GM18861 (cell line): Measurements from ENCODE around the gene EEF1G.
A peak's percentile ranks its signal among the peaks of the same experiment; 100 is the strongest.
"Not testable (repeated sequence)": the region's sequence is repeated elsewhere in the genome, so short reads cannot be mapped to it uniquely, and the experiment has no call there.

Experiments
- ATAC-seq: cut with Tn5 transposase; IDR thresholded peaks from one replicate; pipeline ENCODE4 v1.9.1; 2021; ENCODE audit not compliant: unreplicated experiment

Gene EEF1G

DNA sequence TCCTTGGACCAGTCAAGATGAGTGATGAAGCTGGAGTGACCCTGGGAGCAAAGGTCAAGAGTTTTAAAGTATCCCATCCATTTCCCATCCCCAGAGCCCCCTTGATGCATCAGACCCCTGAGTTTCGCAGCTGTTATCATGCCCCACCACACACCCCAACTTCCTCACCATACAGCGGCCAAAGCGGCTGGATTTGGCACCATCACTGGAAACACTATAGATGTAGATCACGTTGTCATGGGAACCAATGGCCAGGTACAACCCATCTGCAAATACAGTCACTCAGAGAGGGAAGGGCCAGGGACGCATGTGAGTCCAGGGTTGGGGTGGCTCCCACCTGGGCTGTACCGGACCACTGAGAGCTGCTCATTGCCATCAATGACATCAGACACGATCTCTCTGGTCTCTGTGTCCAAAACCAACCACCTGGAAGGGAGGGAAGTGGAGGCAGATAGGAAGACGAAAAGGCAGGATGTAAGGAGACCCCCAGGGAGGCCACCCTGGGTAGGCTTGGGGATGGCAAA lies 30.1 kb upstream of the EEF1G start:
- no peak for ATAC-seq

DNA sequence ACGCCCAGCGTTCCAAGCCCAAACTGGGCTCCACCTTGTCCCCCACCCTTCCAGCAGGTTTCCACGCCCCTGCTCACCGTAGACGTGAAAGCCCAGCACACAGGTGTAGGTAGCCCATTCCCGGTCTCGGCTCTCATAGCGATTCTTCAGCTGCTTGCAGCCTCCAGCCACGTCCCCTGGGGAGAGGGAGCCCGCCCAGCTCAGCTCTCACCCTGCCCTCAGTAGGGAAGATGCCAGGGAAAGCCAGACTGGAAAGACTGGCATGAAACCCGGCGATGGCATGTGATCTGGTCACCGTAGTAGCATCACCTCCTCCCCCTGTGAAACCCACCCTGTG lies 29.3 kb upstream of the EEF1G start:
- no peak for ATAC-seq

DNA sequence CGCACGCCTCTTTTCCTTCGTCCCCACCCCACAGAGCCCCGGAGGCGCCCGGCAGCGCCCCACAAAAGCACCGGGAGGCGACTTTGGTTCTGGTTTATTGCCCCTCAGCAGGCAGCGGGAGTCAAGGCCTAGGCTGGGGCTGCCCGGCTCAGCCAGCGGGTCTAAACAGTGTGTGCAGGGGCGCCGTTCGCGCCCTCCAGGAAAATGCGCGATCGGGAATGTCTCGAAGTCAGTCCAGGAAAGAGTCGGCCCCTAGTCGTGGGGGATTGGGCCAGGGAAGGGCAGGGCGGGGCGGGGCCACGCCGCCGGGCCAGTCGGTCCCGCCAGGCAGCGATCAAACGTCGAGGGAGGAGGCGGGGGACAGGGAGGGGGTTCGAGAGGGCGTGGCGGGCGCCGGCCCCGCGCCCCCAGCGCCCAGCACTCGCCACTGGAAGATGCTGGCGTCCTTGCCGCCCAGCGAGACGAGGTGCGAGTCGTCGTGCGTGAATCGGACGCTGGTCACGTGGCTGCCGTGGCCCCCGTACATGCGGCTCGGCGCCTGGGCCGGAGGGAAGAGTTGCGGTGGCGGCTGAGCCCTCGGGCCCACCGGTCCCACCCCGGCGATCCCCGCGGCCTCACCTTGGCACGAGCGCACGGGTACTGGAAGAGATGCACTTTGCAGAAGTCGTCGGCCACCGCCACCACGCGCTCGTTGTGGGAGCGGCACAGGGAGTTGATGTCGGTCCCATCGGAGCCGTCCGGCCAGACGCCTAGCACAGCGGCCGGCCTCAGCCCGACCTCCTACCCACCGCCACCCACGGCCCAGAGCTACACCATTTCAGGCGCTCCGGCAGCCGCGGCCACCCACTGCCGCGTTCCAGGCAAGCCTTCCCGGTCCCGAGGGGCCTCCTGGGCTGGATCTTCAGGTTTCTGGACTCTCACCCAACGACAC lies 28.7 kb upstream of the EEF1G start:
- no peak for ATAC-seq

DNA sequence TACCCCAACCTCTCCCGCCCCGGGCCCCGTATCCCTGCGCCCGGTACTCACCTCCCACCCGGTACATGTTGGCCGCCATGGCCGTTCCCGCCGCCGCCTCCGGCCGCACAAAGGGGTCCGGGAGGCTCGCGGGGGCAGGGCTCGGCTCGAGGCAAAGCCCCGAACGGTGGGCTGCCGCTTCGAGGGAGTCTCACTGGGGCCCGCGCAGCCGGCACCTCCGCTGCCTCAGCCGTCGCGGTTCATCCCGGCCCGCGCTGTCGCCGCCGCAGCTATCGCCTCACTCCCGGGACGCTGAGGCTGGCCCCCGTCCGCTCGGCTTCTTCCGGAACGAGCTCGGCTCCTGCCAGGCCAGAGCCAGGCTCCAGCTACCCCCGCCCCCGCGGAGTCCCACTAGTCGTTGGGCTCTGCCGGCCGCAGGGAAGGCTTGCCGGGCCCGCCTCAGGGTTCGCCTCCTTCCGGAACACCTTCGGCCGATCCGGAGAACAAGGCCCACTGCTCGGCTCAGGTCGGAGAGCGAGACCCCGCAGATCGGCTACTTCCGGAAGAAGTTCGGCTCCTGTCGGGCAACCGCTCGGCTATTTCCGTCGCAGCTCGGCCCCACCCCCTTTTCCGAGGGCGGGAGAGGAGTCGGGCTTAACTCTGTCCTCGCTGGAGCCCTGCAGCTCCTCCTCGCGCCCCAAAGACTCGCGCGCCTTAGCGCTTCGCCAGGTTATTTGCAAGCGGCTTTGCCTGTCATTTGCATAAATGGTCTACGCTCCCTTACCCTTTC lies 27.9 kb upstream of the EEF1G start, which contains the start of gene MTA2:
TSS of gene MTA2 (minus strand) at position 494 of the 769 bp plus-strand sequence. CDS start at position 79, 415 bp downstream.
- peak; percentile 70 for ATAC-seq

DNA sequence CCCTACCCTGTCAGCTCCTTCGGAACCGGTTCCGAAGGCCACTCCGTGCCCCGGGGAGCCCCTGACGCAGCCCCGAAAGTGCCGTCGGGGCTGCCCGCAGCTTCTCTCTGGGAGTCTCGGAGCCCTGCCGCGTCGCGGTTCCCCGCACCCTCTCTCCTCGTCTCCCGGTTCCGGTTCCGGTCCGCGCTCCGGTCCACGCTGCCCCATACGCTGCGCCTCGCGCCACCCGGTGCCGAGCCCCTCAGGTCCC lies 27.4 kb upstream of the EEF1G start:
- ATAC-seq: no peak

DNA sequence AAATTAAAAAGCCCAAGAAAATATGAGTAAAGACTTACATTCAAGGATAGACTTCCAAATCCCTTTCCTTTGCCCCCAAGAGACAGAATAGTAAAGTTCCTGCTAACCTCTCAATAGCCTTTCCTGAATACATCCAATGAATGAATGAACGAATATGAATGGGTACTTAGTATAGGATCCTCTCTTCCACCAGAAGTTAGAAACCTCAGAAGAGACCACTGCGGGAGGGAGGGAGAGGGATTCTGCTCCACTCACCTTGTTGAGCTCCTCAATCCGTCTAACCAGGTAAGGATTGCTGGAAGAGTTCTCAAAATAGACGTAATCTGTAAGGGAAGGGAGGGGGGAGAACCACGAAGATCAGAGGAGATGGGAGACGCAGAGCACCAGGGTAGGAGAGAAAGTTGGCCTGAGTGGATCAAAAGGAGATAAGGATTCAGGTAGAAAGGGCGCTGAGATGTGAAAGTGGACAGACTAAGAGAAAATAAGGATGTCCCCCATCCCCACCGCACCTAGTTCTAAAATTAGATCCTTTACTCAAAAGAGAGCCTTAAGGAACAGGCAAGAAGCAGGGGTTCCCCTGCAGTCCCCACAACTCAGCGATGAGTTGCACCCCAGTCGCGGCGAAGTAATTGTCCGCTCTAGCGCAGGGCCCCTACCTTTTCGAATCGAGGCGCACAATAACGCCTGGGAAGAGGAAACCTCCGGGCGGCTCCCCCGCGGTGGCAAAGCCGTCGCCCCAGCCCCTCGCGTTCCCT lies 26.9 kb upstream of the EEF1G start:
- no peak for ATAC-seq

DNA sequence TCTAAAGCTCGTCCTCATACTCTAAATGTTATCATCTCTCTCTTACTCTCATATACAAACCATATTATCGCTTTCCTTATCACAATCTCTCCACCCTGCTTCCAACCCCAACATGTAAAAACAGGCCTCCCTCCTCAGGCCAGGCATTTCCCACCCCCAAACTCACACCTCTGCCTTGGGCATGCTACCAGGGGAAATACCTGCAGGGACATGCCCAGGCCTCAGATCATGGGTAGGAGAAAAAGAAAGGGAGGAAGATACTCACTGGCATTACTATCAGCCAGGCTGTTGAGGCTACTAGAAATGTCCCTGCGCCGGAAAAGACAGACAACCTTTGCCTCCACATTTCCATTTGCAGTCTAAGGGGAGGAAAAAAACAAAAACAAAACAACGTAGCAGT lies 26.2 kb upstream of the EEF1G start:
- no peak for ATAC-seq

DNA sequence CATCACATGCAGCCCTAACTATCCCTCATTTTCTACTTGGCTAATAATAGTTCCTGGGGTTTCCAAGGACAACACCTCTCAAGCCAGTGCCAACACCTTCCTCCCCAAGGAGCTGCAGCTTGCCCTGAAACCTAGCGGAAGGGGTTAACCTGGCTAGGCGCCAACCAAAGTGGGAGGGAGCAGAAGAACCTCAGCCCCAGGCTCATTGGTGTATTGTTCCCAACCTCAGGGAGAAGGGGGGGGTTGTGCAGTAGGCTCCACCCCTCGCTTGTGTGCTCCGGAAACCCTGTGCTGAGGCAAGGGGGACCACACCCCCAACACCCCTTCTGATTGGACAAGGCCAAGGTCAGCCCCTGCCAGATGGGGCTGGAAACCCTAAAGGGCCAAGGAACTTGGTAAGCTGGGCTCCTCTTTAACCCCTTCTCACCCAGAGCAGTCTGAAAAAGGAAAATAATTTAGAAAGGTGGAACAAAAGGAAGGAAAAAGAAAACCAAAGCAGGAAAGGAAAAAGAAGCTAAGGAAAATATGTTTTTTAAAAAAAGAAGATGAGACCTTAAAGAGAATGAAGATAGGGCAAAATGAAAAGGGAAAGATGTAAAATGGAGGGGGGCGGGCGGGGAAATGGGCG lies 25.5 kb upstream of the EEF1G start:
- peak; percentile 28 for ATAC-seq

DNA sequence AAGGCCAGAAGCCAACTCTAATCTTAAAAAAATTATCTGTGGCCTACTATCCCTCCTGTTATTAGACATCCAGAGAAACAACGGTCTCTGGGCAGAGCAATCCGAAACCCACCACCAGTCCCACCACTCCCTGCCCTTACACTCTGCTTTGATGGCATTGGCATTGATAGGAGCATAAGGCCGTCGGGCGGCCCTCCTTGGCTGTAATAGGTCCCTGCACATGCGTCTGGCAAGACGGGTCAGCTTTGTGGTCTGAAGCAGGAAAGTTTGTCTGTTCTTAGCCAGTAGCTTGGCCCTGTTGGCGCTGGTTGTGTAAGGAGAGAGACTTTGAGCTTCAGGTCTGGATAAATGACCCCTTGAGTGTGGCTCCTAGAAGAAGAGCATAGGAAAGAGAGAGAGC lies 21.4 kb upstream of the EEF1G start:
- no peak for ATAC-seq

DNA sequence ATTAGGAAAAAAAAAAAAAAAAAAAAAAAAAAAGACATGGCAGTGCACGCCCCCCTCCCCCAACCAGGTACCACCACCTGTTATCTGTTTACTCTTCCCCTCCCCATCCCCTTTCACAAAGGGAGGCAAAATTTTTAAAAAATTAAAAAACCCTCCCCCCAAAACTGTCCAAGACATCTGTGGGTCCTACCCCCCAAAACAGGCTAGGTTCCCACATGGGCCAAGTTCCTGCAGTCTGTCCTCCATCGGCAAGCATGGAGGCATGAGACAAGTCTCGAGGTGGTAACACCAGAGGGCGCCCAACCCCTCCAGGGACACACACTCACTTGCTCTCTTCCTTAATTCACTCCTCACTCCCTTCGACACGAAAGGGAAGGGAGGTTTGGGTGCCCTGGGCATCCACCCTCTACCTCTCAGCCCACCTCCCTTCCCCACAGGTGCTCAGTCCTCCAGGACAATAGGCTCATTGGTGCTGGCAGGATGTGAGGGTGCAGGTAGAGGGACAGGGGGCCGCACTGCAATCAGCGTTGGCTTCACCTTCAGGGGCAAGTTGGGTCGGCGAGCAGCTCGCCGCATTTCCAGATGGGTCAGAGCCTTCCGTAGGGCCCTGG lies 19.8 kb upstream of the EEF1G start:
- ATAC-seq: no peak

DNA sequence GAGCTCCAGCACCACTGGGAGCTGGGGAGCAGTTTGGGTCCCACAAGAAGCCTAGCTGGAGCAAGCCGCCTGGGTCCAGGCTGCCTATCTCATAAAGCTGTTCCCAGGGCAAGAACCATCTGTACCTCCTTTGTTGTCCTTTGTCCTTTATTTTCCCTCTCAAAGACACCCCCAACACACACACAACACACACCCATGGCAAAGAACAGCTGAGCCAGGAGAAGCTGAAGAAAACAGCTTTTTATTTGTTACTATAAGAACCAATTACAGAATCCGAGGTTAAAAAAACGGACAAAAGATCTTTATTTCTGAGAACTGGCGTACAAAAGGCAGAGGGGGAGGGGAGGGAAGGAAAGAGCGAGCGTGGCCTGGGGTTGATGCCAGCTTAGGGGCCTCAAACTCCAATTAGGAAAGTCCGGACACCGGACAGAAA lies 19.3 kb upstream of the EEF1G start:
- no peak for ATAC-seq

DNA sequence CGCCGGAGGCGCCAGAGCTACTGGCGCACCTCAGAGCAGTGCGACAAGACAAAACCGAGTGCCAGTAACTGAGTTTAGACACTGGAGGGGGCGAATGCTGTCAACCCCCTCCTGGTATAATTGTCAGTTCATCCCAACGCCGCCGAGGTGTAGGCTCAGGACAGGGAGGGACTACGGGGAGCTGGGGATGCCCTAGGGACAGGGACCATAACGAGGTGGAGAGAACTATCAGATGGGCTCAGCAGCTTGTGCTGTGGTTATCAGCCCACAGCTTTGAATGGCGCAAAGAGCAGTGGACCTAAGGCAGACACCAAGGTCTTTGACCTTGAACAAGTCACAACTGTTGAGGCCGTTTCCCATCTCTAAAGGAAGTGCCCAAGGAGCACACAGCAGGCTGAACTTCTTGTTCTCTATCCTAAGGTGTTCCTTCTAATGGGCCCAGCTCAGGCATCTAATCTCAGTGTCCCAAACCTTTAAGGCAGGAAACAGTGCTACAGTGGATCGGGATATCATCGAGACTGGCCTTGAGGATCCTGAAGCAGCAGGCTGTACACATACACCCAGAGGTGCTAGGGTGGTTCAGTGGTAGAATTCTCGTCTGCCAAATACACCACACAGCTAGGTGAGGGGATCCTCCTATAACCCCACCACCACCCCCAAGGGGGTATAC lies 18.6 kb upstream of the EEF1G start:
- ATAC-seq: no peak

DNA sequence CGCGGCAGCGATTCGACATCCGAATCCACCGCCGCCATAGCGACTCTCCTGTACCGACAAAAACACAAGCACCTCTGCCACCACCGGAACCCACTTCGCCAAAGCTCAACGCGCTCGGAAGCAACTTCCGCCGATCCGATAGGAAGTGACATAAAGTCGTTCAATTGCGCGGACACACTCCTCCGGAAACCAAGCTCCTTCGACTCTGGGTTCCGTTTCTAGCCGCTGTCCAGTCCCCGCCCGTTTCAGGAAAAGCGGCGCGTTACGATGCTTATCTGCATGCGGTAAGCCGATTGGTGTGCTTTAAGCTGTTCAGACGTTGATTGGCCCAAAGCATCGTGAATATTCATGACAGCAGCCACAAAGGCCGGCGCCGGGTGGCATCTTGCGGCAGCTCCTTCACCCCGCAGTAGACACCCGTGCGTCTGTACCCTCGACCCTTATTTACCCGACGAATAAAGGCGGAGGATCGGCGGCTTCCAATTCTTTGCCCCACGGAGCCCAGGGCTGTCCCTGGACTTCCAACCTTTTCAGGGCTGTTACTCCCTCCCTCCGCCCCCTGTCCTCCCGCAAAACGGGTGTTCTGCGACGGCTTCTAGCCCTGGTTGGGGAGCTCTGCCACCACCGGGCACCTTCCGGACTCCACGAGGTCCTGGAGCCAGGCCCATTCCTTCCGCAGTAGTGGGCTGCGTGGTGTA lies 17.9 kb upstream of the EEF1G start, which contains the start of gene TUT1:
TSS of gene TUT1 (minus strand) at position 76 of the 698 bp plus-strand sequence. CDS start at position 38, 38 bp downstream.
- ATAC-seq: peak; percentile 81

DNA sequence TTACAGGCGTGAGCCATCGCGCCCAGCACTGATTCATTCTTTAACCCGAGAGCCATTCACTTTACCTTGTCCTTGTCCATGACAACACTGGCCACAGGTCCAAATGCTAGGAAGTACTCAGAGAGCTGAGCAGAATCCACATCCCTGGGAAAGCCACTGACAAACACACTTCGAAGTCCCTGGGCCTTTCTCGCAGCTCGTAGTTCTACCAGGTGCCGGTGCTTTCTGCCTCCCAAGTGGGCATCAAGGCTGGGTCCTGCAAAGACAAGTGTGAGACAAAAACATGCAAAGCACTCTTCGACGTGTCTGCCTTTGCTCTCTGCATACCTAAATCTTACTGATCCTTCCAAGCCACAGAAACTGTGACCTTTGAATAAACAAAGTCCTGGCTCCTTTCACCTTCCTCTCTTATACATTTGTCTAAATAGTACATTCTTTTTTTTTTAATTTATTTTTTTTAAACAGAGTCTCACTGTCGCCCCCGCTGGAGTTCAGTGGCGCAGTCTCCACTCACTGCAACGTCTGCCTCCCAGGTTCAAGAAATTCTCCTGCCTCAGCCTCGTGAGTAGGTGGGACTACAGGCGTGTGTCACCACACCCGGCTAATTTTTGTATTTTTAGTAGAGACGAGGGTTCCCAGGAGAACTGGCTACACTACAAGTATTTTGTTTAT lies 15.4 kb upstream of the EEF1G start:
- no peak for ATAC-seq

DNA sequence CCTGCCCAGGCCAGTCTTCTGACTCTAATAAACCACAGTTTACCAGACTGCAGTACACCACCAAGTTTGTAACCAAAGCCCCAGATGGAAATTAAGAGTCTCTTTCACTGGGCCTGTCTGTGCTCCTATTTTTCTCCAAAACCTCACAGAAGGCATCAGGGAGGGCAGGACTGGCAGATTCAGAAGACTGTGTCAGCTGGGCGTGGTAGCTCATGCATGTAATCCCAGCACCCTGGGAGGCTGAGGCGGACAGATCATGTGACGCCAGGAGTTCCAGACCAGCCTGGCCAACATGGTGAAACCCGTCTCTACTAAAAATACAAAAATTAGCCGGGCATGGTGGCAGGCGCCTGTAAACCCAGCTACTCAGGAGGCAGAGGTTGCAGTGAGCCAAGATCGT lies 11.7 kb upstream of the EEF1G start:
- ATAC-seq: not testable (repeated sequence)

DNA sequence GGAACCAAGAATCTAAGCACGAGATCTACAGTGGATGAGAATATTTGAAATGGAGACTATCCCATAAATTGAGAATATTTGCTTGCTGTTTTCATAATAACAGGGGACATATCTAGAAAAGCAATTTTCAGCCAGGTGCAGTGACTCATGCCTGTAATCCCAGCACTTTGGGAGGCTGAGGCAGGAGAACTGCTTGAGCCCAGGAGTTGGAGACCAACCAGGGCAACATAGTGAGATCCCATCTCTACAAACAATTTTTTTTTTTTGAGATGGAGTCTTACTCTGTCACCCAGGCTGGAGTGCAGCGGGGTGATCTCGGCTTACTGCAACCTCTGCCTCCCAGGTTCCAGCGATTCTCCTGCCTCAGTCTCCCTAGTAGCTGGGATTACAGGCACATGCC lies 8.0 kb upstream of the EEF1G start:
- not testable (repeated sequence) for ATAC-seq

DNA sequence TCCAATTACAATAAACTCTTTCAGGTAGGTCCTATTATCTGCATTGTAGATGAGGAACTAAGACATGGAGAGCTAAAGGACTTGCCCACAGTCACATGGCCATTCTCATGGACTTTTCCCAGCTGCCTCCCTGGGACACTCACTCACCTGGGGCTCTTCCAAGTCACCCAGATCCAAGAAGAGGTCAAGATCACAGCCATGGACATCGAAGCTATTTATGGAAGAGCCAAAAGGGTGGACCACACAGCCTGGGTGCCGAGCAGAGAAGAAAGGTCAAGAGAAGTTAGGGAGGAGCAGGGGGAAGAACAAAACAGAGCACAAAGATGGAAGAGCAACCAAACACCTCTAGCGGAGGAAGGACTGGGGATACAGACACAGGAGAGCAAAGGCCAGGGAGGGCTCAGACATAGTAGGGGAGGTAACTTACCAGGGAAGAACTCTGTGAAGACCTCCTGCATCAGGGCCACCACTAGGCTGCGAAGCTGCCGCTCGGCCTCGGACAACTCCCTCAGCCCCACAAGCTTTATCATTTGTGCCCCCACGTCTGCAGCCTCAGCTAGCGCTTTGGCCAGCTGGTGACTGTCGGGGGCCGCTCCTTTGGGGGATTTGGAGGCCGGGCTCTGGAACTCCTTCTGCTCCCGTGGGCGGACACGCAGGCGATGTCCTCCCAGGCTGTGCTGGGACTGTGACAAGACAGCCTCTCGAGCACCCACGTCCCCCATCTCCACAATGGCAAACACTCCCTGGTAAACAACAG lies 7.4 kb upstream of the EEF1G start:
- no peak for ATAC-seq

DNA sequence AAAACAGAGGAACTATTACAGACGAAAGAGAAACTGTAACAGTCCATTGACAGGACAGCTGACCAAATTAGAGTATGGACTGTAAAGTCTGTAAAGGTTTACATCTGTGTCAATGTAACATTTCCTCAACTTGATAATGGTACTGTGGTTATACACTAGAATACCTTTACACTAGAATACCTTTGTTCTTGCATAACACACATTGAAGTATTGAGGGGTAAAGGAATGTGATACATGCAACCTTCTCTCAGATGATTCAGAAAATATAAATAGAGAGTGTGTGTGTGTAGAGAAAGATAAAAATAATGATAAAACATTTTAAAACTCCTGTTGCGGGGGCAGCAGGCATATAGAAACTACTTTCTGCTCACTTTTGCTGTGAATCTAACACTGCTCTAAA lies 5.6 kb upstream of the EEF1G start:
- no peak for ATAC-seq
